Measurements from ENCODE around the gene RIT1. TPM values are rescaled to one million over a fixed set of nuclear protein-coding genes. Genes with fewer than 3 reads are reported as not detected.

The RIT1 gene
- total RNA-seq, 1 experiment from 2014 or later: 14.7 TPM

- Histone ChIP-seq H3K4me2 (ENCODE audit: low read length) (no peak overlapping the region), H3F3A (ENCODE audit: low read length, unreplicated experiment) (no peaks in the 10 kb centered on the region), H3K9me3 (ENCODE audit: low read length) (no peaks in the 10 kb centered on the region), H3K79me2 (ENCODE audit: low read length) (no peaks in the 10 kb centered on the region), H3K36me3 (ENCODE audit: low read depth, low read length) (no peaks in the 10 kb centered on the region), H2AFZ (ENCODE audit: low read length) (no peak overlapping the region), H3K27ac (ENCODE audit: low read length) (no peak overlapping the region), H3K9me2 (replicated peaks; ENCODE audit: low read length) (no peaks in the 10 kb centered on the region), H4K20me1 (ENCODE audit: low read length) (no peaks in the 10 kb centered on the region), H3K9ac (ENCODE audit: low read length) (no peak overlapping the region), H3K27me3 (ENCODE audit: low read length) (peaks cover 27% of the 10 kb centered on the region), H3K4me1 (ENCODE audit: insufficient read depth, low read length) (no peaks in the 10 kb centered on the region), H3K4me3 (ENCODE audit: low read length) (no peak overlapping the region)
- ChIA-PET CTCF (no interaction called here), POLR2A (ENCODE audit: unreplicated experiment) (no interaction called here)
- DNase-seq (no peak), ATAC-seq (no peak)
- intact Hi-C loops (cut with micrococcal nuclease): no loop called here
- TF ChIP-seq EZH2 (IDR thresholded peaks at IDR 0.05; ENCODE audit: low read length, unreplicated experiment) (no peak), CTCF (conservative IDR thresholded peaks at IDR 0.05; ENCODE audit: low read depth, low read length) (no peak), EZH2phosphoT487 (IDR thresholded peaks at IDR 0.05; ENCODE audit: borderline replicate concordance, low read length) (no peak)
- BruUV-seq (replicated peaks): no TSS peak
Observed at GRCh38 chr1:155864393-155864792, 46.8 kb downstream of the RIT1 start.

- Histone ChIP-seq H3K4me3 (ENCODE audit: low read length) (no peak overlapping the region), H3K27me3 (ENCODE audit: low read length) (peaks cover 27% of the 10 kb centered on the region), H3F3A (ENCODE audit: low read length, unreplicated experiment) (no peaks in the 10 kb centered on the region), H3K9ac (ENCODE audit: low read length) (no peak overlapping the region), H3K27ac (ENCODE audit: low read length) (no peak overlapping the region), H3K9me3 (ENCODE audit: low read length) (no peaks in the 10 kb centered on the region), H3K9me2 (replicated peaks; ENCODE audit: low read length) (no peaks in the 10 kb centered on the region), H3K36me3 (ENCODE audit: low read depth, low read length) (no peaks in the 10 kb centered on the region), H3K79me2 (ENCODE audit: low read length) (peaks cover 2% of the 10 kb centered on the region), H3K4me1 (ENCODE audit: insufficient read depth, low read length) (0 out of 2 replicates have a peak, but pooled peaks cover 6% of the 10 kb centered on the region), H4K20me1 (ENCODE audit: low read length) (no peaks in the 10 kb centered on the region), H2AFZ (ENCODE audit: low read length) (no peak overlapping the region), H3K4me2 (ENCODE audit: low read length) (no peak overlapping the region)
- no peak for TF ChIP-seq EZH2 (IDR thresholded peaks at IDR 0.05; ENCODE audit: low read length, unreplicated experiment)
- TF ChIP-seq EZH2phosphoT487 (IDR thresholded peaks at IDR 0.05; ENCODE audit: borderline replicate concordance, low read length): no peak
- TF ChIP-seq CTCF (conservative IDR thresholded peaks at IDR 0.05; ENCODE audit: low read depth, low read length): no peak
- no peak for DNase-seq
- POLR2A ChIA-PET (ENCODE audit: unreplicated experiment): no interaction called here
- no peak for ATAC-seq
- CTCF ChIA-PET: interaction anchor here (0.6 kb wide), 1 partner anchor 112 kb away, joined by 3 read pairs; no protein-coding TSS in a partner anchor
- intact Hi-C loops (cut with micrococcal nuclease): no loop called here
- BruUV-seq (replicated peaks): no TSS peak
Observed at GRCh38 chr1:155861896-155862295, 49.3 kb downstream of the RIT1 start.

- Histone ChIP-seq H3K4me3 (ENCODE audit: low read length) (no peak overlapping the region), H3K9me3 (ENCODE audit: low read length) (no peaks in the 10 kb centered on the region), H3K79me2 (ENCODE audit: low read length) (peaks cover 10% of the 10 kb centered on the region), H2AFZ (ENCODE audit: low read length) (no peak overlapping the region), H3K27ac (ENCODE audit: low read length) (no peak overlapping the region), H3K4me2 (ENCODE audit: low read length) (no peak overlapping the region), H4K20me1 (ENCODE audit: low read length) (no peaks in the 10 kb centered on the region), H3K4me1 (ENCODE audit: insufficient read depth, low read length) (peaks cover 11% of the 10 kb centered on the region), H3K9me2 (replicated peaks; ENCODE audit: low read length) (no peaks in the 10 kb centered on the region), H3K9ac (ENCODE audit: low read length) (no peak overlapping the region), H3F3A (ENCODE audit: low read length, unreplicated experiment) (no peaks in the 10 kb centered on the region), H3K36me3 (ENCODE audit: low read depth, low read length) (no peaks in the 10 kb centered on the region), H3K27me3 (ENCODE audit: low read length) (peaks cover 27% of the 10 kb centered on the region)
- no peak for DNase-seq
- ChIA-PET POLR2A (ENCODE audit: unreplicated experiment) (no interaction called here), CTCF (interaction anchor here (0.6 kb wide), 1 partner anchor 113 kb away, joined by 3 read pairs; no protein-coding TSS in a partner anchor)
- intact Hi-C loops (cut with micrococcal nuclease): no loop called here
- no peak for ATAC-seq
- BruUV-seq (replicated peaks): no TSS peak
- TF ChIP-seq EZH2 (IDR thresholded peaks at IDR 0.05; ENCODE audit: low read length, unreplicated experiment) (no peak), CTCF (conservative IDR thresholded peaks at IDR 0.05; ENCODE audit: low read depth, low read length) (no peak), EZH2phosphoT487 (IDR thresholded peaks at IDR 0.05; ENCODE audit: borderline replicate concordance, low read length) (no peak)
Observed at GRCh38 chr1:155860970-155861510, 50.1 kb downstream of the RIT1 start.
